Stimulated activated CD4-positive, alpha-beta T cell treated with anti-CD3 and anti-CD28 coated beads, Interleukin-15, amount 100 ng/mL, for 1 hour (primary cell): ENCODE results near the gene WFDC13.
"Not testable (repeated sequence)": the region's sequence is repeated elsewhere in the genome, so short reads cannot be mapped to it uniquely, and the experiment has no call there.

ENCODE experiments used
- DNase-seq, 2 donors: peaks; one replicate each; pipeline ENCODE4 v3.0.0-alpha.2; 2020; ENCODE audit warnings: low read depth in 1 of 2, low spot score in 1 of 2

Gene WFDC13

DNA sequence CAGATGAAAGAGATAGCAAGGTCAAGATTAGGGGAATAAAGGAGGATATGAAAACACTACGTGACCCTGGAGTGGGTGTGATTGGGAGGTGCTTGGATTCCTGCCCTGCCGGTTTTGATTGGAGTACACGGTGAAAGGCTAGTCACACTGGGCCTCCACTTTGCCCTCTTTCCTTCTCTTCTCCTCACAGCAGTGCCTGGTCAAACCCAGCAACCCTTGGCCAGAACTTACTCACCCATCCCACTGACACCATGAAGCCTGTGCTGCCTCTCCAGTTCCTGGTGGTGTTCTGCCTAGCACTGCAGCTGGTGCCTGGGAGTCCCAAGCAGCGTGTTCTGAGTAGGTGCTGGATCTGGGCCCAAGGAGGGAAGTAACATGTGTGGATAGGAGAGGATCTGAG lies at the start of gene WFDC13:
WFDC13 (plus strand) TSS at position 166 of the 400 bp plus-strand sequence; CDS start at position 252, 86 bp downstream.
- DNase-seq: no peak

DNA sequence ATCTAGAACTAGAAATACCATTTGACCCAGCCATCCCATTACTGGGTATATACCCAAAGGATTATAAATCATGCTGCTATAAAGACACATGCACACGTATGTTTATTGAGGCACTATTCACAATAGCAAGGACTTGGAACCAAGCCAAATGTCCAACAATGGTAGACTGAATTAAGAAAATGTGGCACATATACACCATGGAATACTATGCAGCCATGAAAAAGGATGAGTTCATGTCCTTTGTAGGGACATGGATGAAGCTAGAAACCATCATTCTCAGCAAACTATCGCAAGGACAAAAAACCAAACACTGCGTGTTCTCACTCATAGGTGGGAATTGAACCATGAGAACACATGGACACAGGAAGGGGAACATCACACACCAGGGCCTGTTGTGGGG lies 44.8 kb upstream of the WFDC13 start:
- DNase-seq: not testable (repeated sequence)

DNA sequence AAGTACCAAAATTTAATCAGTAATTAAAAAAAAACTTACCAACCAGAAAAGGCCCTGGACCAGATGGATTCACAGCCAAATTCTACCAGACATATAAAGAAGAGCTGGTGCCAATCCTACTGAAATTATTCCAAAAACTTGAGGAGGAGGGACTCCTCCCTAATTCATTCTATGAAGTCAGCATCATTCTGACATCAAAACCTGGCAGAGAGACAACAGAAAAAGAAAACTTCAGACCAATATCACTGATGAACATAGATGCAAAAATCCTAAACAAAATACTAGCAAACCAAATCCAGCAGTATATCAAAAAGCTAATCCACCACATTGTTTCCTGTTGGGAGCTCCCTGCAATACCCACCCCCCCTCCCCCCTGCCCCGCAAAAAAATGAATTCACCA lies 31.7 kb upstream of the WFDC13 start, which contains the start of gene WFDC11:
WFDC11 (minus strand) TSS at position 101 of the 400 bp plus-strand sequence. CDS start 19,639 bp downstream, outside the sequence.
- no peak for DNase-seq

GRCh38 chr20:45672765-45673164 lies 29.1 kb upstream of the WFDC13 start:
- DNase-seq: no peak

GRCh38 chr20:45679650-45680049 lies 22.2 kb upstream of the WFDC13 start:
- no peak for DNase-seq

- DNase-seq: no peak
Measured at GRCh38 chr20:45685896-45686295, 15.9 kb upstream of the WFDC13 start.

DNA sequence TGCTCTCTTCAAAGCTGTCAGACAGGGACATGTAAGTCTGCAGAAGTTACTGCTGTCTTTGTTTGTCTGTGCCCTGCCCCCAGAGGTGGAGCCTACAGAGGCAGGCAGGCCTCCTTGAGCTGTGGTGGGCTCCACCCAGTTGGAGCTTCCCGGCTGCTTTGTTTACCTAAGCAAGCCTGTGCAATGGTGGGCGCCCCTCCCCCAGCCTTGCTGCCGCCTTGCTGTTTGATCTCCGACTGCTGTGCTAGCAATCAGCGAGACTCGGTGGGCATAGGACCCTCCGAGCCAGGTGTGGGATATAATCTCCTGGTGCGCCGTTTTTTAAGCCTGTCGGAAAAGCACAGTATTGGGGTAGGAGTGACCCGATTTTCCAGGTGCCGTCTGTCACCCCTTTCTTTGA lies 8.5 kb upstream of the WFDC13 start:
- not testable (repeated sequence) for DNase-seq

DNA sequence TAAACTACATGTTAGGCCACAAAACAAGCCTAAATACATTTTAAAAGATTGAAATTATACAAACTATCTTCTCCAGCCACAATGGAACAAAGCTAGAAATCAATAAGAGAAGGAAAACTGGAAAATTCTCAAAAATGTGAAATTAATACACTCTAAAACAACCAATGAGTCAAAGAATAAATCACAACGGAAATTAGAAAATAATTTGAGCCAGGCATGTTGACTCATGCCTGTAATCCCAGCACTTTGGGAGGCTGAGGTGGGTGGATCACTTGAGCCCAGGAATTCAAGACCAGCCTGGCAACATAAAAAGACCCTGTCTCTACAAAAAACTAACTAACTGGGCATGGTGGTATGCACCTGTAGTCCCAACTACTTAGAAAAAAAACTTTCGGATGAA lies 6.3 kb upstream of the WFDC13 start:
- no peak for DNase-seq

- no peak for DNase-seq
Measured at GRCh38 chr20:45701104-45701503, 734 bp upstream of the WFDC13 start.

DNA sequence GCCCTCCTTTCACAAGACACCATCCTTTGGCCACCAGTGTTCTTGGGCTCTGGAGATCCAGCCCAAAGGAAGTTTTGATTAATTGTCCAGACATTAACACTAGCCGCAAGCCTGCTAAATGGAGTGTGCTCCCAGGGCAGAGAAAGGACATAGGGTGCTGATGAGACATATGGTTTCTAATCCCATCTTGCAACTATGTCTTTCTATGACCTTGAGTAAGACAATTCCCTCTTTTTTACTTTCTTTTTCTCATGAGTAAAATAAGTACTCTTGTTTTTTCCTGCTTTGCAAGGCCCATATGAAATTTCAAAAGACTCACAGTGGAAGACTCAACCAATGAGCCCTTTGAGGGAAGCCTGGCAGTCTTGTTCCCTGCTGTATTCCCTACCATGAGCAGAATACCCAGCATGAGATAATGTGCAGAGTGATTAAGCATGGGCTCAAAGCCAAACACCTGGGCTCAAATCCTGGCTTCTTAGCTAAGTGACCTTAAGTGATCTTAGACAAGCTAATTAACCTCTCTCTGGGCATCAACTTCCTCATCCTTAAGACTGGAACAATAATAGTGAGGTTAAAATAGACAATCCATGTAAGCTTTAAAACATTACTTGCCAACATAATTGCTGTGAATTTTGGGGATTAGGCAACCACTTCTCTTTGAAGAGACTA lies 3.3 kb downstream of the WFDC13 start, which contains the start of gene WFDC10B:
WFDC10B (minus strand) TSS at position 51 of the 669 bp plus-strand sequence. CDS start 19,027 bp downstream, outside the sequence.
- DNase-seq: no peak

DNA sequence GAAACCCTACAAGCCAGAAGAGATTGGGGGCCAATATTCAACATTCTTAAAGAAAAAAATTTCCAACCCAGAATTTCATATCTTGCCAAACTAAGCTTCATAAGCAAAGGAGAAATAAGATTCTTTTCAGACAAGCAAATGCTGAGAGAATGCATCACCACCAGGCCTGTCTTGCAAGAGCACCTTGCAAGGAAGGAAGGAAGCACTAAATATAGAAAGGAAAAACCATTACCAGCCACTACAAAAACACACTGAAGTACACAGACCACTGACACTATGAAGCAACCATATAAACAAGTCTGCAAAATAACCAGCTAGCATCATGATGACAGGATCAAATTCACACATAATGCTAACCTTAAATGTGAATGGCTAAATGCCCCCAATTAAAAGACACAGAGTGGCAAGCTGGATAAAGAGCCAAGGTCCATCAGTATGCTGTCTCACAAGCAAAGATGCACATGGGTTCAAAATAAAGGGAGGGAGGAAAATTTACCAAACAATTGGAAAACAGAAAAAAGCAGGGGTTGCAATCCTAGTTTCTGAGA lies 14.4 kb downstream of the WFDC13 start:
- not testable (repeated sequence) for DNase-seq

DNA sequence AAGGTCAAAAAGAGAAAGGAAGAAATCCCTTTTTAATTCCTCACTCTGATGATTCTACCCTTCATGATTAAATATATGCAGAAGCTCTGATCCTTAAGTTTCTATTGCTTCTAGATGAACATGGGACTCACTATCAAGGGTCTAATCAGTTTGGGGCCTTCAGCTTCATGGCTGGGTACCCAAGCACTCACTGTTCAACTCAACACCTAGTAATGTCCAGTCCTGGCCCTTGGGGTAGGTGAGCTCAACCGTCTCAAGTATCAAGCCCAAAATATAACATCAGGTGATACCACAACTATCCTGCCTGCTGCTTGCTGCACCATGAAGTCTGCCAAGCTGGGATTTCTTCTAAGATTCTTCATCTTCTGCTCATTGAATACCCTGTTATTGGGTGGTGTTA lies 20.2 kb downstream of the WFDC13 start, which contains the start of gene SPINT4:
SPINT4 (plus strand) TSS at position 301 of the 400 bp plus-strand sequence; CDS start at position 322, 21 bp downstream.
- no peak for DNase-seq

DNA sequence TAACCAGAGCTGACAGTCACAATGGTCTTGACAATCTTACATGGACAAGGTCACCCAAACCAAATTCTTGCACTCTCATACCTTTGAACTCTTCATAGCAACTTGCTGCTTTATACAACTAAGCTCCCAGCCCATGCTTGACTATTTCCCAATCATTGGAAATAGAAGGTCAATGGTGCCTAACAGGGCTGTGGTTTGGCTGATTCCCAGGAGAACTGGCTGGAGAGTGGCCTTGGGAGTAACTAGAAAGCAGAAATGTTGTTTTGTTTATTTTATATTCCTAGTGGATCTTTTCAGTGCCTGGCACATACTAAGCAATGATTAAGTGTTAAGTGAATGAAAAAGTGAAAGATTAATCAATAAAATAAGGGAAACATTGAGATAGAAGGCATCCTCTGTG lies 23.3 kb downstream of the WFDC13 start:
- DNase-seq: no peak

GRCh38 chr20:45727044-45727443 lies 25.2 kb downstream of the WFDC13 start:
- no peak for DNase-seq

GRCh38 chr20:45732199-45732598 lies 30.4 kb downstream of the WFDC13 start:
- DNase-seq: no peak

GRCh38 chr20:45735552-45735951 lies 33.7 kb downstream of the WFDC13 start:
- no peak for DNase-seq

GRCh38 chr20:45735988-45736387 lies 34.1 kb downstream of the WFDC13 start:
- no peak for DNase-seq

DNA sequence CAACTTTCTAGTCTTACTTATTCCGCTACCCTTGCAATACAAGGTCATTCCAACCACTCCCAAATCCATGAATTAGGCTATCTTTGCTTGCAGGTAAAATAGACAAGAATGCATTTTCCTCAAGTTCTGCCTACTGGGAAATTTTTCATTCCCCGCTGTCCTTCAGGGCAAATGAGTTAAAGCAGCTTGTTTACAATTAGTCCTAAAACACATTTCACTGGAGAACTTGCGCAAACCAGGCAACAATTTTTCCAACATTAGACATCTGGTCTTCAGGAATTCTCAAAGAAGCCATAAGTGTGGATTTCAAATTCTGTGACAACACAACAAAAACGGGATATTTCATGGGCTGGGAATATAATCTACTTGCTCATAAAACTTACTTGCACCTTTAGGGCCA lies 40.8 kb downstream of the WFDC13 start:
- no peak for DNase-seq

DNA sequence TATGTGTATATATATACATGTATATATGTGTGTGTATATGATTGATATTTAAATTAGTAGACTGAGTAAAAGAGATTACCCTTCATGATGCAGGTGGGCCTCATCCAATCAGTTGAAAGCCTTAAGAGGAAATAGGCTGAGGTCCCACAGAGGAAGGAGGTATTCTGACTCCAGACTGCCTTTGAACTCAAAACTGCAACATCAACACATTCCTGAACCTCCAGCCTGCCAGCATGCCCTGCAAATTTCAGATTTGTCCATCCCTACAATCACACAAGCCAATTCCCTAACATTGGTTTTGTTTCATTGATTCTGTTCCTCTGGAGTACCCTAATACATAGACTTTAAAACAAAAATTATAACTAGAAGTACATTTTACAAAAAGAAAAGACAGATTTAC lies 43.2 kb downstream of the WFDC13 start:
- no peak for DNase-seq

- no peak for DNase-seq
Measured at GRCh38 chr20:45751721-45752120, 49.9 kb downstream of the WFDC13 start.

DNA sequence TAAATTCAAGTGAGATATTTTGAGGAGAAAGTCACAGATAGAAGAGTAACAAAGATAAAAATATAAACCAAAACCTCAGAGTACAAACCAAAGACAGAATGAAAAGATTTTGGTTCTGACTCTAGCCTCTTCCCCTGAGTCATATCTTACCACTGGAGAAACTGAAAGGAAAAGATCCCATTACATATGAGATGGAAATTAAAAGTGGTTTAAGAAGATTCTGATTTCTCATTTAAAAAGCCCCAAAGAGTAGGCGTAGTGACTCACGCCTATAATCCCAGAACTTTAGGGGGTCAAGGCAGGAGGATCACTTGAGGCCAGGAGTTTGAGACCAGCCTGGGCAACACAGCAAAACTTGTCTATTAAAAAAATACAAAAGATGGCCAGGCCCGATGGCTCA lies 50.9 kb downstream of the WFDC13 start:
- DNase-seq: no peak

- no peak for DNase-seq
Measured at GRCh38 chr20:45758096-45758495, 56.3 kb downstream of the WFDC13 start.
